Activated gamma-delta T cell treated with Interleukin-2 at 50 U/mL for 16 hours (primary cell): ENCODE data around the gene SRSF10.
"Not testable (repeated sequence)": the region's sequence is repeated elsewhere in the genome, so short reads cannot be mapped to it uniquely, and the experiment has no call there.

ENCODE experiments used
- DNase-seq: peaks from one replicate; pipeline ENCODE4 v3.0.0-alpha.2; 2020

SRSF10 gene

GRCh38 chr1:23996700-23997229 is 16.6 kb upstream of the SRSF10 start:
- no peak for DNase-seq

- no peak for DNase-seq
Observed at GRCh38 chr1:23995431-23995837, 15.3 kb upstream of the SRSF10 start.

- not testable (repeated sequence) for DNase-seq
Observed at GRCh38 chr1:23992011-23992410, 11.9 kb upstream of the SRSF10 start.

GRCh38 chr1:23989263-23989662 is 9.1 kb upstream of the SRSF10 start:
- no peak for DNase-seq

GRCh38 chr1:23987038-23987437 is 6.9 kb upstream of the SRSF10 start:
- not testable (repeated sequence) for DNase-seq

- DNase-seq, result no peak
Observed at GRCh38 chr1:23984417-23985186, 4.5 kb upstream of the SRSF10 start.

- peak; percentile 26 for DNase-seq
Observed at GRCh38 chr1:23980728-23981070, 572 bp upstream of the SRSF10 start.

- no peak for DNase-seq
Observed at GRCh38 chr1:23979387-23979880, 693 bp downstream of the SRSF10 start.

- no peak for DNase-seq
Observed at GRCh38 chr1:23978805-23979204, 1.3 kb downstream of the SRSF10 start.

- no peak for DNase-seq
Observed at GRCh38 chr1:23977854-23978191, 2.3 kb downstream of the SRSF10 start.

GRCh38 chr1:23977187-23977853 is 2.8 kb downstream of the SRSF10 start:
- DNase-seq, result no peak

GRCh38 chr1:23967871-23968270 is 12.3 kb downstream of the SRSF10 start:
- no peak for DNase-seq

GRCh38 chr1:23966973-23967493 is 13.1 kb downstream of the SRSF10 start:
- no peak for DNase-seq

- no peak for DNase-seq
Observed at GRCh38 chr1:23964790-23965740, 15.1 kb downstream of the SRSF10 start.

- no peak for DNase-seq
Observed at GRCh38 chr1:23964235-23964668, 15.9 kb downstream of the SRSF10 start.

GRCh38 chr1:23963617-23964234 is 16.4 kb downstream of the SRSF10 start:
- no peak for DNase-seq

GRCh38 chr1:23960291-23961020 is 19.7 kb downstream of the SRSF10 start:
- DNase-seq, result no peak

GRCh38 chr1:23959461-23960290 is 20.5 kb downstream of the SRSF10 start, which contains the start of gene PNRC2:
Gene PNRC2, plus strand, starts transcription at chr1:23959828. Its CDS starts 1,630 bp downstream, at chr1:23961458.
- DNase-seq, result peak; percentile 95

GRCh38 chr1:23958810-23959460 is 21.2 kb downstream of the SRSF10 start:
- peak; percentile 89 for DNase-seq
